Hepatocyte (in vitro differentiated cells): ENCODE measurements around the gene SIPA1. TPM values are rescaled to one million over a fixed set of nuclear protein-coding genes. Genes with fewer than 3 reads are reported as not detected.

ENCODE experiments used
- DNase-seq: peaks from one replicate; pipeline ENCODE4 v3.0.0-alpha.2; 2016; ENCODE audit warnings: low spot score
- H2AFZ ChIP-seq: fragments of 200-600 bp; sonication (generic); 2 replicates; pipeline ENCODE4 v1.6.0; 2016; ENCODE audit warnings: antibody characterized with exemption, mild to moderate bottlenecking
- H3K27ac ChIP-seq: fragments of 200-600 bp; sonication (generic); 2 replicates; pipeline ENCODE4 v1.5.1; 2016; ENCODE audit warnings: mild to moderate bottlenecking
- H3K27me3 ChIP-seq: fragments of 200-600 bp; sonication (generic); 2 replicates; pipeline ENCODE4 v1.6.1; 2016
- H3K36me3 ChIP-seq: fragments of 200-600 bp; sonication (generic); replicated peaks from 2 replicates; pipeline ENCODE4 v1.5.1; 2016; ENCODE audit warnings: low read depth; ENCODE audit not compliant: insufficient read depth
- H3K4me1 ChIP-seq: fragments of 200-600 bp; sonication (generic); 2 replicates; pipeline ENCODE4 v1.5.1; 2016; ENCODE audit warnings: mild to moderate bottlenecking, moderate library complexity; ENCODE audit not compliant: insufficient read depth
- H3K4me2 ChIP-seq: fragments of 200-600 bp; sonication (generic); 2 replicates; pipeline ENCODE4 v1.6.0; 2016
- H3K4me3 ChIP-seq: fragments of 200-600 bp; sonication (generic); 2 replicates; pipeline ENCODE4 v1.5.1; 2016; ENCODE audit warnings: mild to moderate bottlenecking
- H3K79me2 ChIP-seq: fragments of 200-600 bp; sonication (generic); 2 replicates; pipeline ENCODE4 v1.6.0; 2017; ENCODE audit warnings: mild to moderate bottlenecking
- H3K9me2 ChIP-seq: fragments of 200-600 bp; sonication (generic); replicated peaks from 2 replicates; pipeline ENCODE4 v1.6.0; 2017; ENCODE audit warnings: mild to moderate bottlenecking; ENCODE audit not compliant: insufficient read depth
- H3K9me3 ChIP-seq: fragments of 200-600 bp; sonication (generic); 2 replicates; pipeline ENCODE4 v1.5.1; 2016; ENCODE audit warnings: low read depth, mild to moderate bottlenecking
- H4K20me1 ChIP-seq: fragments of 200-600 bp; sonication (generic); 2 replicates; pipeline ENCODE4 v1.6.0; 2016; ENCODE audit warnings: mild to moderate bottlenecking; ENCODE audit not compliant: insufficient read depth, poor library complexity, severe bottlenecking
- EZH2 ChIP-seq: fragments of 200-600 bp; sonication (generic); IDR thresholded peaks from 2 replicates; pipeline ENCODE4 v1.6.1; 2016; ENCODE audit warnings: antibody characterized with exemption, mild to moderate bottlenecking, borderline replicate concordance
- EZH2phosphoT487 ChIP-seq: fragments of 200-600 bp; sonication (generic); IDR thresholded peaks from one replicate; pipeline ENCODE4 v1.6.1; 2018; ENCODE audit warnings: antibody characterized with exemption, mild to moderate bottlenecking, low read depth, moderate library complexity; ENCODE audit not compliant: unreplicated experiment, severe bottlenecking
- WGBS: methylation state at CpG from one replicate; pipeline ENCODE4 v1.1.6; 2016; ENCODE audit warnings: low lambda C conversion rate; ENCODE audit errors: missing lambda C conversion rate; 5-methylcytosine and 5-hydroxymethylcytosine counted together
- polyA plus RNA-seq: library from polyadenylated mRNA; unstranded; fragments of >200 nt; fragmentation: Nextera tagmentation; extraction: Ambion mirVana; gene quantifications from 2 replicates; pipeline ENCODE4 v1.2.1, GENCODE V29; 2016
- total RNA-seq: library from RNA; depleted of rRNA; stranded (reverse); fragments of >200 nt; gene quantifications from 2 replicates; pipeline ENCODE4 v1.2.3, GENCODE V29; 2014
- TF ChIP-seq, protein P1 (sequence below): fragments of 200-600 bp; sonication (generic); IDR thresholded peaks from 2 replicates; pipeline ENCODE4 v1.5.1; 2016; ENCODE audit warnings: antibody characterized with exemption, mild to moderate bottlenecking; ENCODE audit not compliant: poor library complexity

SIPA1 gene
- total and polyA plus RNA-seq, 2 experiments from 2014 or later = 15.6 to 42.9 TPM

DNA sequence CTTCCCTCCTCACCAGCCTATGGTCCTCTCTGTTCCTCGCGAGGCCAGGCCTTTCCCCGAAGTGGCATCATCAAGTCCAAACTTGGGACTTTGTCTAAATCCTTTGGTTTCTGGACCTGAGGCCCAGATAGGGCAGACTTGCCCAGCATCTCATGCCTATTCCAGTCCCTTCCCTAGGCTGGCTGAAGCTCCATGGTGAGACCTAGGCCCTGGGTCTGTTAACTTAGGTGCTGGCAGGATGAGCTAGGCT lies 13.4 kb downstream of the SIPA1 start:
- Histone ChIP-seq H3K9me3 (no peaks in the 10 kb centered on the region), H3K27ac (peak overlapping the region; percentile 98), H3K27me3 (no peaks in the 10 kb centered on the region), H3K4me1 (peaks cover 22% of the 10 kb centered on the region), H3K79me2 (peaks cover 2% of the 10 kb centered on the region), H3K36me3 (no peaks in the 10 kb centered on the region), H3K4me2 (no peak overlapping the region), H3K4me3 (no peak overlapping the region), H4K20me1 (no peaks in the 10 kb centered on the region), H2AFZ (no peak overlapping the region), H3K9me2 (no peaks in the 10 kb centered on the region)
- DNase-seq = no peak
- TF ChIP-seq EZH2phosphoT487 (no peak), EZH2 (no peak)
- TF ChIP-seq, protein P1, sequence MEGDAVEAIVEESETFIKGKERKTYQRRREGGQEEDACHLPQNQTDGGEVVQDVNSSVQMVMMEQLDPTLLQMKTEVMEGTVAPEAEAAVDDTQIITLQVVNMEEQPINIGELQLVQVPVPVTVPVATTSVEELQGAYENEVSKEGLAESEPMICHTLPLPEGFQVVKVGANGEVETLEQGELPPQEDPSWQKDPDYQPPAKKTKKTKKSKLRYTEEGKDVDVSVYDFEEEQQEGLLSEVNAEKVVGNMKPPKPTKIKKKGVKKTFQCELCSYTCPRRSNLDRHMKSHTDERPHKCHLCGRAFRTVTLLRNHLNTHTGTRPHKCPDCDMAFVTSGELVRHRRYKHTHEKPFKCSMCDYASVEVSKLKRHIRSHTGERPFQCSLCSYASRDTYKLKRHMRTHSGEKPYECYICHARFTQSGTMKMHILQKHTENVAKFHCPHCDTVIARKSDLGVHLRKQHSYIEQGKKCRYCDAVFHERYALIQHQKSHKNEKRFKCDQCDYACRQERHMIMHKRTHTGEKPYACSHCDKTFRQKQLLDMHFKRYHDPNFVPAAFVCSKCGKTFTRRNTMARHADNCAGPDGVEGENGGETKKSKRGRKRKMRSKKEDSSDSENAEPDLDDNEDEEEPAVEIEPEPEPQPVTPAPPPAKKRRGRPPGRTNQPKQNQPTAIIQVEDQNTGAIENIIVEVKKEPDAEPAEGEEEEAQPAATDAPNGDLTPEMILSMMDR = no peak
- 96% methylated on average over 3 of the region's 3 CpGs for WGBS

DNA sequence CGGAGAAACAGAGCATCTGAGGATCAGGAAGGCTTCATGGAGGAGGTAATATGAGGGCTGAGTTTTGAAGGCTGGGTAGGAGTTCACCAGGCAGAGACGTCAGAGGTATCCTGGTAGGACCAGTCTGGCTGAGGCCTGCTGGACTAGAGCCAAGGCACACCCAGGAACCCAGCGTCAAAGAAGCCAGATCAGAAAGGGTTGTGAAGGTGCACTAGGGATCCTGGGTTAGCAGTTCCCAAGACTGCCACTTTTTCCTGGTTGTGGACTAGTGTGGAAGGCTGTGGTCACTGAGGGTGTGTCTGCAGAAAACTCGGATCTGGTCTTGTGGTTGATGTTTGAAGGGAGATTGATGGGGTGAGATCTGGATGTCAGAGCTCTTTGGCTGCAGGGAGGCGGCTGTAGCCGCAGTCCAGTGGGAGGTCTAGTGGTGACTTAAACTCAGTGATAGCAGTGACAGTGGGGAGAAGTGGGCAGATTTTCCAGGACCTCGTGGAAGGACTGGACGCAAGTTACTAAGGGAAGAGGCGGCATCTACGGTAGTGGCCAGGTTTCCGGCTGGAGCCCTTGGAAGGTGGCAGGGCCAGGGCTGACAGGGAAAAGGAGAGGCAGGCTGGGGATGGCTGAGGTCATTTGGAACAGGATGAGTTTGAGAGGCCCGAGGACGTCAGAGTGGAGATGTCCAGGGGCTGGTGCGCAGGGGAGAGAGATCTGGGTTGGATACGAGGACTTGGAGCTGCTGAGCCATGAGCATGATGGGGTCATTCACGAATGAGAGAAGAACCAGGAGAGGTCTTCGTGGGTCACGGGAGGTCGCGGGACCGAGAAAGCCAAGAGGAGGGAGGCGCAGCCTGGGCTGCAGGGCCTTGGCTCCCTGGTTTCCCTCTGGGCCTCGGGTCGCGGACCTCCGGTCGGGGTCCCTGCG lies 13.9 kb downstream of the SIPA1 start:
- Histone ChIP-seq H3K36me3 (no peaks in the 10 kb centered on the region), H4K20me1 (no peaks in the 10 kb centered on the region), H3K4me3 (peak overlapping the region; percentile 5), H3K27me3 (no peaks in the 10 kb centered on the region), H3K4me1 (peaks cover 22% of the 10 kb centered on the region), H3K9me2 (no peaks in the 10 kb centered on the region), H3K79me2 (peaks cover 2% of the 10 kb centered on the region), H2AFZ (no peak overlapping the region), H3K9me3 (no peaks in the 10 kb centered on the region), H3K4me2 (peak overlapping the region; percentile 75), H3K27ac (peak overlapping the region; percentile 98)
- TF ChIP-seq EZH2 (no peak), EZH2phosphoT487 (no peak)
- TF ChIP-seq, protein P1 = no peak
- peak; percentile 69 for DNase-seq
- 39% methylated on average over 26 of the region's 28 CpGs for WGBS

DNA sequence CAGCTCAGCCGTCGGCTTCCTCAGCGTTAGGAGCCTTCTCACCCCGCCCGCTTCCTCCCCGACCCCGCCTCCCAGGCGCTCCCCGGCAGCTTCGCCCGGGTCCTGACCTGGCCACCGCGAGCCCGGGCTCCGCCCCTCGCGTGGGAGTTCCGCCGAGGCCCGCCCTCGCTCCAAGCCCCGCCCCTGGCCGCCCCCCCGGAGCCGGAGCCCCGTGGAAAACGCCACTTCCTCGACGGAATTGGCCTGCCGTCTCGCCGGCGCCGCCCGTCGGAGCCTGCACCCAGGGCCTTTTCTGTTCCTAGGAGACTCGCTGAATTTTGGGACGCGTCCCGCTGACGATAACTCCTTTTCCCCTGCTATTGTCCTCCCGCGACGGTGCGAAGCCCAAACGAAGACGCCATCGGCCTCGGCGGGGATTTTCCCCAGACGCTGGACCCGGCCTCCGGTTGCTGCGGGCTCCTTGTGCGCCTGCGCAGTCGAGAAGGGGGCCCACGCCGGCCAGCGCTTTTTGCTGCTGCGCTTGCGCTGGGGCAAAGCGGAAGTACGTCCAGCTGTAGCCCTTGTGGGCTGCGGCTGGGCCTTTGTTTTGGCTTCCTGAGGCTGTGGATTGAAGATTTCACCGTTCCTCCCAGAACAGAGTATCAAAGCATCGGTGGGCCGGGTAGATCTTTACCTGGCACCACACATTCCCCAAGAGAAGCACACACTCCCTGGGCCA lies 14.8 kb downstream of the SIPA1 start:
- peak overlapping the region; percentile 75 for H3K4me2 ChIP-seq
- H3K27me3 ChIP-seq = no peaks in the 10 kb centered on the region
- H3K4me1 ChIP-seq = peaks cover 22% of the 10 kb centered on the region
- H4K20me1 ChIP-seq = no peaks in the 10 kb centered on the region
- peak overlapping the region; percentile 73 for H2AFZ ChIP-seq
- H3K79me2 ChIP-seq = peaks cover 2% of the 10 kb centered on the region
- TF ChIP-seq EZH2phosphoT487 (no peak), EZH2 (no peak)
- TF ChIP-seq, protein P1 = no peak
- no peaks in the 10 kb centered on the region for H3K36me3 ChIP-seq
- H3K4me3 ChIP-seq = peak overlapping the region; percentile 30
- H3K9me2 ChIP-seq = no peaks in the 10 kb centered on the region
- under 1% methylated on average over 43 of the region's 68 CpGs for WGBS
- H3K27ac ChIP-seq = peak overlapping the region; percentile 98
- H3K9me3 ChIP-seq = no peaks in the 10 kb centered on the region
- peak; percentile 96 for DNase-seq
